Activated CD8-positive, alpha-beta T cell treated with anti-CD3 and anti-CD28 coated beads for 36 hours (primary cell): ENCODE measurements around the gene PPP3CB. TPM values are rescaled to one million over a fixed set of nuclear protein-coding genes. Genes with fewer than 3 reads are reported as not detected.

Experiments
- ATAC-seq: fragments of 200-7000 bp; cut with Tn5 transposase; one replicate; pipeline ENCODE4 v1.10.0; 2021; ENCODE audit warnings: mild to moderate bottlenecking, moderate library complexity
- CTCF ChIA-PET: fragments of 350-600 bp; sonication (Branson Sonifier 250); formaldehyde crosslinking; loops from one replicate; lab custom pipeline; 2021; ENCODE audit warnings: antibody characterized with exemption; lab: Charles Lee
- POLR2A ChIA-PET: fragments of 350-600 bp; sonication (Branson Sonifier 250); formaldehyde crosslinking; loops from one replicate; lab custom pipeline; 2021; ENCODE audit warnings: antibody characterized with exemption; lab: Charles Lee
- DNase-seq: peaks from one replicate; pipeline ENCODE4 v3.0.0-alpha.2; 2020
- H3K27ac Mint-ChIP-seq: one replicate; pipeline ENCODE4 v1.8.0; 2021; ENCODE audit warnings: mild to moderate bottlenecking, mixed read lengths
- H3K27me3 Mint-ChIP-seq: one replicate; pipeline ENCODE4 v1.8.0; 2021; ENCODE audit warnings: mixed read lengths
- H3K36me3 Mint-ChIP-seq: one replicate; pipeline ENCODE4 v1.8.0; 2021; ENCODE audit warnings: low read depth, mixed read lengths
- H3K4me1 Mint-ChIP-seq: one replicate; pipeline ENCODE4 v1.8.0; 2021; ENCODE audit warnings: low read depth, mixed read lengths
- H3K4me3 Mint-ChIP-seq: one replicate; pipeline ENCODE4 v1.8.0; 2021; ENCODE audit warnings: mild to moderate bottlenecking, moderate library complexity, mixed read lengths
- H3K9me3 Mint-ChIP-seq: one replicate; pipeline ENCODE4 v1.8.0; 2021; ENCODE audit warnings: mixed read lengths
- CTCF ChIP-seq: fragments of 200-600 bp; IDR thresholded peaks from one replicate; pipeline ENCODE4 v1.8.0; 2022; ENCODE audit warnings: antibody characterized with exemption, mild to moderate bottlenecking
- intact Hi-C: fragments of 100-400 bp; cut with micrococcal nuclease; formaldehyde crosslinking; loops from one replicate; pipeline ENCODE4 v1.10.0; 2022
- total RNA-seq, 2 experiments: library from RNA; stranded (reverse); gene quantifications; one replicate each; pipeline ENCODE4 v1.2.3, GENCODE V29; 2021

The PPP3CB gene
- total RNA-seq, 2 experiments from 2014 or later = 35.8 to 36.5 TPM

DNA sequence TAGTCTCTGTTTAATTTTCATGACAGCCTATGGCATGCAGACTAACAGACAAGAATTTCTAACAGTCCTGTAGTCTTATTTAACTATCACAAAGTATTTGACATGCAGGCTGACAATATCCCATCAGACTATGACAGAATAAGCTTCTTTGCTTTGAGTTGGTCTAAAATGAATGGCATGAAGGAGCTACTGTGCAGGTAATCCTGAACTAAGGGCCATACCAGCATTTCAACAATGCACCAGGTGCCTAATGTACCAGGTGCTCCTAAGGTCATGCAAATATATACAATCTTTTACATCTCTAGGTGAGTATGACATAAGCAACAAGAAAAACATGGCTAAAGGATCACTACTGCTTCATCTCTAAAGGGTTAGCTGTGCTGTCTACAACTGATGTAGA lies 48.9 kb downstream of the PPP3CB start:
- Mint-ChIP-seq H3K9me3 (no peaks in the 10 kb centered on the region), H3K36me3 (peaks cover 6% of the 10 kb centered on the region), H3K27me3 (no peaks in the 10 kb centered on the region), H3K4me1 (peaks cover 2% of the 10 kb centered on the region), H3K27ac (no peak overlapping the region), H3K4me3 (no peak overlapping the region)
- POLR2A ChIA-PET = no interaction called here
- CTCF ChIA-PET = no interaction called here
- intact Hi-C loops = no loop called here
- DNase-seq (no peak), ATAC-seq (no peak)
- no peak for TF ChIP-seq CTCF

DNA sequence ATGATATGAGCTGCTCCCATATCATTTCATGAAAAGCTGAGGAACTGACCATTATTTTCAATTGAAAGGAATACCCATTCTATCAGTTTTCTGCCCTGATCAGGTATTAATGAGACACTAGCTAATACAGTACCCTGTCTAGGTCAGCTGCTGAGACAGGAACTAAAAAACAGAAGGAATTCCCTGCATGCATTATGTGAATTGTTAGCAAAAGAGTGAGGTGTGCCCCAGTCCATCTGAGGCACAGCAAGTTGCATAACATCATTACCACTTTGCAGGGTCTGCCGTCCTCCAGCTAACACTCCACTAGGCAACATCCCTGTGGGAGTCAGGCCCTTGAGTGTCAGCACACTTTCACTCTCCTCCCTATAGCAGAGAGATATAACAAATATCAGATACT lies 51.4 kb downstream of the PPP3CB start:
- H3K27me3 Mint-ChIP-seq = no peaks in the 10 kb centered on the region
- peaks cover 6% of the 10 kb centered on the region for H3K36me3 Mint-ChIP-seq

DNA sequence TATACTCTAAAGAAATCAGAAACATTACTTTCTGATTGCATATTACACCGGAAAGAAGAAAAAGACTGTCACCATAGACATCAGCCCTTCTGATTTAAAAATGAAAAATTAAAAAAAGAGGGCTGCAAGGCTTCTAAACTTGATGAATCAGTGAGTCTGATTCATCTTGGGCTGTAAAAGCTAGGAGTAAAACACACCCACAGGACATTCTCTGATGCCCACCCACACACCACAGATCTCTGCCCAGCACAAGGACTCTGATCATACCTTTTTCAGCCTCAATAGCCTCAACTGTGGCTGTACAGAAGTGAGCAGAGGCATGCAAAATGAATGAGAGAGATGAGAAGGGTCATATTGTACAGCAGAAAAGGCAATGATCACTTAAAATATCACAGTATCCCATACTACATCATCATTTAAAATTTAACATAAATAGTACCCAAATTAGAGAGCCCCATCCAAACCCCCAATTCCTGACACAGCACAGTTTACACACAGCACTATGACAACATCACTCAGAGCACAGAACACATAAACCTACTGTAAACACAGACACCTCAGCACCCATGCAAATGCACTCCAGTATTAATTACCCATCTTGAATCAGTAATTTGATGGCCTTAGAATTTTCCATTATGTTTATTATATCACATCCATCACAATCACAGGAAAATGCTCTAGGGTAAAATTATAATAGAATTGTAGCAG lies 56.1 kb downstream of the PPP3CB start:
- Mint-ChIP-seq H3K27ac (no peak overlapping the region), H3K4me3 (no peak overlapping the region), H3K4me1 (peaks cover 9% of the 10 kb centered on the region), H3K27me3 (no peaks in the 10 kb centered on the region), H3K36me3 (peaks cover 5% of the 10 kb centered on the region), H3K9me3 (no peaks in the 10 kb centered on the region)
- no peak for TF ChIP-seq CTCF
- intact Hi-C loops = no loop called here
- CTCF ChIA-PET = no interaction called here
- POLR2A ChIA-PET = no interaction called here
- ATAC-seq (peak; percentile 55), DNase-seq (peak; percentile 38)

More for the DNA sequence above, 51.4 kb downstream of the PPP3CB start:
- DNase-seq (no peak), ATAC-seq (no peak)
- no peak overlapping the region for H3K27ac Mint-ChIP-seq
- H3K9me3 Mint-ChIP-seq = no peaks in the 10 kb centered on the region
- peaks cover 8% of the 10 kb centered on the region for H3K4me1 Mint-ChIP-seq
- TF ChIP-seq CTCF = no peak
- ChIA-PET CTCF (no interaction called here), POLR2A (no interaction called here)
- intact Hi-C loops = no loop called here
- no peak overlapping the region for H3K4me3 Mint-ChIP-seq

- H3K4me1 Mint-ChIP-seq = peaks cover 9% of the 10 kb centered on the region
- POLR2A ChIA-PET = no interaction called here
- H3K27ac Mint-ChIP-seq = no peak overlapping the region
- no peak overlapping the region for H3K4me3 Mint-ChIP-seq
- H3K27me3 Mint-ChIP-seq = no peaks in the 10 kb centered on the region
- no peak for TF ChIP-seq CTCF
- DNase-seq (no peak), ATAC-seq (no peak)
- no peaks in the 10 kb centered on the region for H3K9me3 Mint-ChIP-seq
- H3K36me3 Mint-ChIP-seq = peaks cover 2% of the 10 kb centered on the region
- CTCF ChIA-PET = no interaction called here
- intact Hi-C loops = no loop called here
These were observed 56.8 kb downstream of the PPP3CB start for GRCh38 chr10:73439055-73439454.

DNA sequence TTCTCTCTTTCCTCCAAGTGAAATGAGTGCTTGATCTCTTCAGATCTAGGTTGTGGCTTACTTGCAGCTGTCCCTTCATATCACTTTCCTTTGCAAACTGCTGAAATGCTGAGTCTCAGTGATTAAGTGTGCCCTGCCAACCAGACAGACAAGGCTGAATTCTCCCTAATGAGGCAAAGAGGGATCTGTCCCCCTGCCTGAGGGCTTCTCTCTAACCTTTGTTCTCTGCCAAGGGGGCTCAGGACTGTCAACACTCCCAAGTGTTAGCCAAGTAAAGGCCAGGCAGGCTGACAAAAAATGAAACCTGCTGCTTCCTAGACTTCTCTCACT lies 62.3 kb downstream of the PPP3CB start, which contains the start of gene MSS51:
MSS51 (minus strand) TSS at position 24 of the 330 bp plus-strand sequence. CDS start 5,277 bp downstream, outside the sequence.
- CTCF ChIA-PET = interaction anchor here (1.2 kb wide), 1 partner anchor 13 kb away, joined by 3 read pairs; no protein-coding TSS in a partner anchor

More for the DNA sequence above, 62.3 kb downstream of the PPP3CB start, which contains the start of gene MSS51:
- H3K36me3 Mint-ChIP-seq = peaks cover 2% of the 10 kb centered on the region
- no peak for ATAC-seq
- H3K27me3 Mint-ChIP-seq = no peaks in the 10 kb centered on the region
- TF ChIP-seq CTCF = no peak
- intact Hi-C loops = no loop called here
- H3K27ac Mint-ChIP-seq = no peak within 1 kb of the TSS
- H3K4me1 Mint-ChIP-seq = peaks cover 12% of the 10 kb centered on the region
- no peaks in the 10 kb centered on the region for H3K9me3 Mint-ChIP-seq
- no peak for DNase-seq
- H3K4me3 Mint-ChIP-seq = no peak within 1 kb of the TSS
- POLR2A ChIA-PET = interaction anchor here (1.1 kb wide), 1 partner anchor 62 kb away, joined by 3 read pairs; the partner anchor contains the start of gene PPP3CB
